GM12892 (cell line): Measurements from ENCODE around the gene LINC01488.

Source experiments
- POLR2A ChIP-seq: IDR thresholded peaks from 2 replicates; pipeline ENCODE4 v1.6.1; 2011; ENCODE audit warnings: low read depth, low read length, control low read depth
- POLR2AphosphoS5 ChIP-seq: IDR thresholded peaks from 2 replicates; pipeline ENCODE4 v1.6.1; 2011; ENCODE audit warnings: low read depth, low read length, control low read depth

DNA sequence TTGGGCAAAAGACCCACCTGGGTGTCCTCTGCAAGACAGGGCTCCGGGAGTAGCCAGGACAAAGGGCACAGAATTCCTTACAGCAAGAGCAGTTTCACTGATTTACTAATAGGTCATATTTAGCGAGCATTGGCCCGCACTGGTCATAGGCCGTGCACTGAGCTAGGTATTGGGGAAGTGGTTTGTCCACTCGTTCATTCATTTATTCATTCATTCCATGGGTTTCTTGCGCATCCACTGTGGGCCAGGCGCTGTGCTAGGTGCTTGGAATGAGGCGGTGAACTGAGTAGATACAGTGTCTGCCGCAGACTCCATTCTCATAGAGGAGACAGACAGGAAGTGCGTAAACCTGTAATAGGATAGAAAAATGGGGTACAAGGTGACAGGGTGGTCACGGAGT is 13.2 kb upstream of the LINC01488 start:
- TF ChIP-seq POLR2A: no peak
- TF ChIP-seq POLR2AphosphoS5: no peak
